NCI-H524 (cell line): Measurements from ENCODE around the gene KRTAP10-1.

Experiments used
- DNase-seq, 2 experiments: peaks; one replicate each; lab custom pipeline; 2025; lab: John Stamatoyannopoulos, UW

Gene KRTAP10-1

GRCh38 chr21:44548381-44548780 lies 8.4 kb upstream of the KRTAP10-1 start:
- DNase-seq: no peak

- no peak for DNase-seq
Observed at GRCh38 chr21:44547656-44548331, 7.8 kb upstream of the KRTAP10-1 start.

- DNase-seq: no peak
Observed at GRCh38 chr21:44544566-44544965, 4.6 kb upstream of the KRTAP10-1 start.

- DNase-seq: no peak
Observed at GRCh38 chr21:44542716-44543115, 2.7 kb upstream of the KRTAP10-1 start.

- no peak for DNase-seq
Observed at GRCh38 chr21:44540741-44541288, 820 bp upstream of the KRTAP10-1 start.

GRCh38 chr21:44539046-44539445 lies 949 bp downstream of the KRTAP10-1 start:
- no peak for DNase-seq

- DNase-seq: no peak
Observed at GRCh38 chr21:44537930-44538911, 1.8 kb downstream of the KRTAP10-1 start.

- DNase-seq: no peak
Observed at GRCh38 chr21:44535963-44536362, 4.0 kb downstream of the KRTAP10-1 start.

GRCh38 chr21:44534688-44535087 lies 5.3 kb downstream of the KRTAP10-1 start:
- DNase-seq: no peak

- no peak for DNase-seq
Observed at GRCh38 chr21:44533891-44534627, 5.9 kb downstream of the KRTAP10-1 start.

- DNase-seq: no peak
Observed at GRCh38 chr21:44533121-44533890, 6.7 kb downstream of the KRTAP10-1 start.

GRCh38 chr21:44532712-44533111 lies 7.3 kb downstream of the KRTAP10-1 start:
- DNase-seq: peak in 1 of 2 experiments; percentile 58

GRCh38 chr21:44531606-44532564 lies 8.1 kb downstream of the KRTAP10-1 start:
- DNase-seq: peak; percentile 74 to 87

GRCh38 chr21:44530903-44531605 lies 8.9 kb downstream of the KRTAP10-1 start:
- no peak for DNase-seq

- peak in 1 of 2 experiments; percentile 71 for DNase-seq
Observed at GRCh38 chr21:44530221-44530902, 9.6 kb downstream of the KRTAP10-1 start.

GRCh38 chr21:44529503-44530125 lies 10.4 kb downstream of the KRTAP10-1 start:
- DNase-seq: no peak

GRCh38 chr21:44529011-44529421 lies 11.0 kb downstream of the KRTAP10-1 start:
- DNase-seq: no peak

- DNase-seq: no peak
Observed at GRCh38 chr21:44528634-44528995, 11.4 kb downstream of the KRTAP10-1 start.
